ENCODE results near the gene TGFA.

TGFA gene

GRCh38 chr2:70596293-70596692 lies 42.7 kb upstream of the TGFA start:
- H4K12ac ChIP-seq (ENCODE audit: low read depth, low read length) = no peak overlapping the region
- peak overlapping the region; percentile 18 for H2BK120ac ChIP-seq (ENCODE audit: insufficient read depth, low read length, poor library complexity)
- no peak overlapping the region for H3K18ac ChIP-seq (ENCODE audit: low read length)
- H3K4me1 ChIP-seq (ENCODE audit: control insufficient read depth in 1 of 2, insufficient read depth in 2 of 2, low read length in 2 of 2) = peaks cover 0 to 2% of the 10 kb centered on the region in 2 experiments
- H2BK12ac ChIP-seq (ENCODE audit: low read length) = no peak overlapping the region
- no peak overlapping the region for H2AFZ ChIP-seq (ENCODE audit: insufficient read depth, low read length, poor library complexity)
- no peak overlapping the region for H3K9ac ChIP-seq (ENCODE audit: low read length)
- DNase-seq = peak; percentile 27 to 52
- no CpG with 5 or more reads among the region's 6 CpGs for WGBS (ENCODE audit: extremely low coverage, insufficient coverage, insufficient read length)
- H3K79me2 ChIP-seq (ENCODE audit: control insufficient read depth, insufficient read depth, low read length, poor library complexity) = no peaks in the 10 kb centered on the region
- H3K27me3 ChIP-seq (ENCODE audit: insufficient read depth, low read length) = no peaks in the 10 kb centered on the region
- H3K27ac ChIP-seq (ENCODE audit: low read depth, low read length) = no peak overlapping the region
- no peak overlapping the region for H3K4ac ChIP-seq (ENCODE audit: low read depth, low read length)
- H3K36me3 ChIP-seq (ENCODE audit: control insufficient read depth in 1 of 2, insufficient read depth in 2 of 2, low read length in 2 of 2) = no peaks in the 10 kb centered on the region
- H2BK5ac ChIP-seq (ENCODE audit: low read depth, low read length, poor library complexity) = peak overlapping the region; percentile 16
- no peaks in the 10 kb centered on the region for H3K9me3 ChIP-seq (ENCODE audit: insufficient read depth, low read depth, low read length)
- no peak overlapping the region for H4K8ac ChIP-seq (ENCODE audit: low read depth, low read length)
- H2AK5ac ChIP-seq (ENCODE audit: low read length) = no peak overlapping the region
- H3K79me1 ChIP-seq (ENCODE audit: low read length) = no peaks in the 10 kb centered on the region
- no peak overlapping the region for H3K14ac ChIP-seq (ENCODE audit: low read length)
- H3K4me2 ChIP-seq (ENCODE audit: low read length) = no peak overlapping the region
- no peak overlapping the region for H3K4me3 ChIP-seq (ENCODE audit: low read depth, low read length)
- H3K23ac ChIP-seq (ENCODE audit: low read length) = no peak overlapping the region
- H4K91ac ChIP-seq (ENCODE audit: low read depth, low read length) = peak overlapping the region; percentile 15

GRCh38 chr2:70583091-70583490 lies 29.5 kb upstream of the TGFA start:
- no peaks in the 10 kb centered on the region for H3K4me1 ChIP-seq (ENCODE audit: control insufficient read depth in 1 of 2, insufficient read depth in 2 of 2, low read length in 2 of 2)
- no peak overlapping the region for H3K23ac ChIP-seq (ENCODE audit: low read length)
- no peak overlapping the region for H3K4me2 ChIP-seq (ENCODE audit: low read length)
- no peaks in the 10 kb centered on the region for H3K79me1 ChIP-seq (ENCODE audit: low read length)
- no peak overlapping the region for H3K4me3 ChIP-seq (ENCODE audit: low read depth, low read length)
- no peak overlapping the region for H4K91ac ChIP-seq (ENCODE audit: low read depth, low read length)
- no peak overlapping the region for H2BK5ac ChIP-seq (ENCODE audit: low read depth, low read length, poor library complexity)
- no peak overlapping the region for H3K14ac ChIP-seq (ENCODE audit: low read length)
- WGBS (ENCODE audit: extremely low coverage, insufficient coverage, insufficient read length) = no CpG with 5 or more reads among the region's 7 CpGs
- H3K4ac ChIP-seq (ENCODE audit: low read depth, low read length) = no peak overlapping the region
- no peaks in the 10 kb centered on the region for H3K27me3 ChIP-seq (ENCODE audit: insufficient read depth, low read length)
- H2AK5ac ChIP-seq (ENCODE audit: low read length) = no peak overlapping the region
- H4K12ac ChIP-seq (ENCODE audit: low read depth, low read length) = no peak overlapping the region
- no peaks in the 10 kb centered on the region for H3K36me3 ChIP-seq (ENCODE audit: control insufficient read depth in 1 of 2, insufficient read depth in 2 of 2, low read length in 2 of 2)
- no peak overlapping the region for H2BK120ac ChIP-seq (ENCODE audit: insufficient read depth, low read length, poor library complexity)
- H2BK12ac ChIP-seq (ENCODE audit: low read length) = no peak overlapping the region
- no peak overlapping the region for H3K18ac ChIP-seq (ENCODE audit: low read length)
- no peak overlapping the region for H3K9ac ChIP-seq (ENCODE audit: low read length)
- H3K27ac ChIP-seq (ENCODE audit: low read depth, low read length) = no peak overlapping the region
- H3K79me2 ChIP-seq (ENCODE audit: control insufficient read depth, insufficient read depth, low read length, poor library complexity) = no peaks in the 10 kb centered on the region
- no peak overlapping the region for H4K8ac ChIP-seq (ENCODE audit: low read depth, low read length)
- no peak for DNase-seq
- H3K9me3 ChIP-seq (ENCODE audit: insufficient read depth, low read depth, low read length) = no peaks in the 10 kb centered on the region
- no peak overlapping the region for H2AFZ ChIP-seq (ENCODE audit: insufficient read depth, low read length, poor library complexity)

- no peaks in the 10 kb centered on the region for H3K79me1 ChIP-seq (ENCODE audit: low read length)
- H4K91ac ChIP-seq (ENCODE audit: low read depth, low read length) = no peak overlapping the region
- no peak overlapping the region for H3K23ac ChIP-seq (ENCODE audit: low read length)
- no peak for DNase-seq
- H3K27ac ChIP-seq (ENCODE audit: low read depth, low read length) = no peak overlapping the region
- H3K4me2 ChIP-seq (ENCODE audit: low read length) = no peak overlapping the region
- no peak overlapping the region for H3K4me3 ChIP-seq (ENCODE audit: low read depth, low read length)
- H2BK12ac ChIP-seq (ENCODE audit: low read length) = no peak overlapping the region
- H3K9ac ChIP-seq (ENCODE audit: low read length) = no peak overlapping the region
- H3K4me1 ChIP-seq (ENCODE audit: control insufficient read depth in 1 of 2, insufficient read depth in 2 of 2, low read length in 2 of 2) = no peaks in the 10 kb centered on the region
- H2AK5ac ChIP-seq (ENCODE audit: low read length) = no peak overlapping the region
- H3K9me3 ChIP-seq (ENCODE audit: insufficient read depth, low read depth, low read length) = no peaks in the 10 kb centered on the region
- no peaks in the 10 kb centered on the region for H3K27me3 ChIP-seq (ENCODE audit: insufficient read depth, low read length)
- H2BK5ac ChIP-seq (ENCODE audit: low read depth, low read length, poor library complexity) = no peak overlapping the region
- no peak overlapping the region for H2AFZ ChIP-seq (ENCODE audit: insufficient read depth, low read length, poor library complexity)
- no peak overlapping the region for H4K8ac ChIP-seq (ENCODE audit: low read depth, low read length)
- H4K12ac ChIP-seq (ENCODE audit: low read depth, low read length) = no peak overlapping the region
- H3K4ac ChIP-seq (ENCODE audit: low read depth, low read length) = no peak overlapping the region
- H3K18ac ChIP-seq (ENCODE audit: low read length) = no peak overlapping the region
- H2BK120ac ChIP-seq (ENCODE audit: insufficient read depth, low read length, poor library complexity) = no peak overlapping the region
- no peaks in the 10 kb centered on the region for H3K36me3 ChIP-seq (ENCODE audit: control insufficient read depth in 1 of 2, insufficient read depth in 2 of 2, low read length in 2 of 2)
- no peaks in the 10 kb centered on the region for H3K79me2 ChIP-seq (ENCODE audit: control insufficient read depth, insufficient read depth, low read length, poor library complexity)
- no peak overlapping the region for H3K14ac ChIP-seq (ENCODE audit: low read length)
Measured at GRCh38 chr2:70580352-70580751, 26.7 kb upstream of the TGFA start.

GRCh38 chr2:70574618-70575017 lies 21.0 kb upstream of the TGFA start:
- Histone ChIP-seq H3K9me3 (ENCODE audit: insufficient read depth, low read depth, low read length) (peaks cover 4% of the 10 kb centered on the region), H3K4ac (ENCODE audit: low read depth, low read length) (no peak overlapping the region), H3K4me1 (ENCODE audit: control insufficient read depth in 1 of 2, insufficient read depth in 2 of 2, low read length in 2 of 2) (no peaks in the 10 kb centered on the region), H2BK120ac (ENCODE audit: insufficient read depth, low read length, poor library complexity) (no peak overlapping the region), H2BK12ac (ENCODE audit: low read length) (no peak overlapping the region), H3K79me2 (ENCODE audit: control insufficient read depth, insufficient read depth, low read length, poor library complexity) (no peaks in the 10 kb centered on the region), H3K9ac (ENCODE audit: low read length) (no peak overlapping the region), H3K23ac (ENCODE audit: low read length) (no peak overlapping the region), H2BK5ac (ENCODE audit: low read depth, low read length, poor library complexity) (no peak overlapping the region), H3K27me3 (ENCODE audit: insufficient read depth, low read length) (no peaks in the 10 kb centered on the region), H3K18ac (ENCODE audit: low read length) (no peak overlapping the region), H4K8ac (ENCODE audit: low read depth, low read length) (no peak overlapping the region), H3K4me3 (ENCODE audit: low read depth, low read length) (no peak overlapping the region), H4K12ac (ENCODE audit: low read depth, low read length) (no peak overlapping the region), H3K36me3 (ENCODE audit: control insufficient read depth in 1 of 2, insufficient read depth in 2 of 2, low read length in 2 of 2) (no peaks in the 10 kb centered on the region), H3K79me1 (ENCODE audit: low read length) (no peaks in the 10 kb centered on the region), H2AFZ (ENCODE audit: insufficient read depth, low read length, poor library complexity) (no peak overlapping the region), H3K27ac (ENCODE audit: low read depth, low read length) (no peak overlapping the region), H3K4me2 (ENCODE audit: low read length) (no peak overlapping the region), H4K91ac (ENCODE audit: low read depth, low read length) (no peak overlapping the region), H2AK5ac (ENCODE audit: low read length) (no peak overlapping the region), H3K14ac (ENCODE audit: low read length) (no peak overlapping the region)
- WGBS (ENCODE audit: extremely low coverage, insufficient coverage, insufficient read length) = no CpG with 5 or more reads among the region's 3 CpGs
- DNase-seq = no peak

Measured in trophoblast cell (in vitro differentiated cells and primary cell).